ENCODE measurements around the gene IKZF3. TPM values are rescaled to one million over a fixed set of nuclear protein-coding genes. Genes with fewer than 3 reads are reported as not detected.
"Not testable (repeated sequence)": the region's sequence is repeated elsewhere in the genome, so short reads cannot be mapped to it uniquely, and the experiment has no call there.

The IKZF3 gene
- total RNA-seq, 2 donors from 2014 or later = 1.6 TPM

DNA sequence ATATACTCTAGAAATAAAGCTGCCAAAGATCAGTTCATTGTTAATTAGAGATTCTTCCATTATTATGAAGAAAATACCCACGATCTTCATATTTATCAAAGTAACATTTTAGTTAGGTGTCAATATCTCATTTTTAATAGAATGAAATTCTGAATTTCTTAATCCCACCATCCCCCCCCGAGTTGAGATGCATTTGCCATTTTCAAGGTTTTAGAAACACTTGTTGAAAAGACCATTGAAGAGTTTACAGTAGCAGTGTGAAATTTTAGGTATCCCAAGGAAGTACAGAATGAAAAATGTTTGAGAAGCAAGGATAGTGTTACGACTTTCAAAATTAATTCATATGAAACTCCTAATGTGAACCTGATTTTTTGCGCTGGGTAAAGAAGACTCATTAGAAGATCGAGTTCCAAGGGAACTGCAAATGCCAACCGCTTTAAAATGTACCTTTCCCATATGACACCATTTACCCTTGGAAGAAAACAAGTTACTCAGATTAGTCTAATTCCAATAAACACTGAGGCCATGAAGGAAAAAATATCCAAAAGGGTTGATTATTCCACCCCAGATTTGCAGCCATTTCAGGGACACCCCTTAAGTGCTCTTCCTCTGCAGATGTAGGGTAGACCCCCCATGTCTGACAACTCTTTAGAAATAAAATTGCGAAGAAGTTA is 731 bp downstream of the IKZF3 start:
- intact Hi-C loops (cut with DNase I) = no loop called here
- DNase-seq (ENCODE audit: low spot score) = no peak

- intact Hi-C loops (cut with DNase I) = no loop called here
- DNase-seq (ENCODE audit: low spot score) = no peak
Observed at GRCh38 chr17:39861235-39861634, 2.9 kb downstream of the IKZF3 start.

- intact Hi-C loops (cut with DNase I); DNase-seq (ENCODE audit: low spot score): not testable (repeated sequence)
Observed at GRCh38 chr17:39855911-39856649, 8.0 kb downstream of the IKZF3 start.

DNA sequence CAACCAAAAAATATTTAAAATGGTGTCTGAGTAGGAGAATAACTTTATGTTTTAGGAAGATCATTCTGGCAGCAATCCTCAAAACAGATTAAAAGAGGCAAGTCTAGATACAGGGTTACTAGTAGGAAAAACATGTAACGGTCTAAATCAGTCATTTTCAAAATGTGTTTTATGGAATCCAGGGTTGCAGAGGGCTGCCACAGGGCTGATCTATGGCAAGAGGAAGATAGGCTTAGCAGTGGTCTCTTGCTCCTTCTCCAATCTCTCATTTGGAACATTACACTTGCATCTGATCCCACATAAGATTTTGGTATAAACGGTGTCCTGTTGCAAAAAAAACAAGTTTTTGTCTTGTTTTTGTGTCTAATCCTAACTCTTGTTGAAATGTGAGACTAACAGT is 9.2 kb downstream of the IKZF3 start:
- DNase-seq (ENCODE audit: low spot score) = no peak
- intact Hi-C loops (cut with DNase I) = no loop called here

DNA sequence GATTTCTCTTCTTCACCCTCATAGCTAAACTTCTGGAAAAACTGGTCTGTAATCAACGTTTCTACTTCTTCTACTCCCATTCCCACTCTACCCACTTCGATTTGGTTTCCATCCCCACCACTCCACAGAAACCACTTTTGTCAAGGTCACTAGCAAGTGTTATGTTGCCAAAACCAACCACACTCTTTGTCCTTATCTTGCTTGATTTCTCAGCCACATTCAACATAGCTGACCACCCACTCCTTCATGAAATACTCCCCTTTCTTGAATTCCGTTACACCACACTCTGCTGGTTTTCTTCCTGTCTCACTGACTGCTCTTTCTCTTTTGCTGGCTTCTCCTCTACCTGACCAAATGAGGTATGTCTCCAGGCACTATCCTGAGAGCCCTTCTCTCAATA is 11.9 kb downstream of the IKZF3 start:
- DNase-seq (ENCODE audit: low spot score) = no peak
- intact Hi-C loops (cut with DNase I) = no loop called here

GRCh38 chr17:39850186-39850585 is 13.9 kb downstream of the IKZF3 start:
- intact Hi-C loops (cut with DNase I); DNase-seq (ENCODE audit: low spot score): not testable (repeated sequence)

GRCh38 chr17:39848600-39848999 is 15.5 kb downstream of the IKZF3 start:
- intact Hi-C loops (cut with DNase I) = no loop called here
- DNase-seq (ENCODE audit: low spot score) = no peak

GRCh38 chr17:39846205-39846604 is 17.9 kb downstream of the IKZF3 start:
- intact Hi-C loops (cut with DNase I) = no loop called here

GRCh38 chr17:39845052-39845846 is 18.9 kb downstream of the IKZF3 start:
- no peak for DNase-seq (ENCODE audit: low spot score)
- intact Hi-C loops (cut with DNase I) = no loop called here

More at GRCh38 chr17:39846205-39846604, 17.9 kb downstream of the IKZF3 start:
- DNase-seq (ENCODE audit: low spot score) = no peak

GRCh38 chr17:39841134-39841683 is 22.9 kb downstream of the IKZF3 start:
- no peak for DNase-seq (ENCODE audit: low spot score)
- intact Hi-C loops (cut with DNase I) = no loop called here

DNA sequence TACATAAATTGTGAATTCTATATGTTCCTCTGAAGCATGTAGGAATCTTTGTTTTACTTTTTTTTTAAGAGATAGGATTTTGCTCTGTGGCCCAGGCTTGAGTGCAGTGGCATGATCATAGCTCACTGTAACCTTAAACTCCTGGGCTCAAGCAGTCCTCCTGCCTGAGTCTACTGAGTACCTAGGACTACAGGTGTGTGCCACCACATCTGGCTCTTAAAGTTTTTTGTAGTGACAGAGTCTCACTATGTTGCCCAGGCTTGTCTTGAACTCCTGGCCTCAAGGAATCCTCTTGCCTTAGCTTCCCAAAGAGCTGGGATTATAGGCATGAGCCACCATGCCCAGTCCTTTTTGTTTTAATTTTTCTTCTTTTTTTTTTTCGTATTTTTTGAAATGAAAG is 25.3 kb downstream of the IKZF3 start:
- intact Hi-C loops (cut with DNase I) = no loop called here
- DNase-seq (ENCODE audit: low spot score) = no peak

- no peak for DNase-seq (ENCODE audit: low spot score)
- intact Hi-C loops (cut with DNase I) = no loop called here
Observed at GRCh38 chr17:39838057-39838456, 26.1 kb downstream of the IKZF3 start.

GRCh38 chr17:39836117-39836516 is 28.0 kb downstream of the IKZF3 start:
- no peak for DNase-seq (ENCODE audit: low spot score)
- intact Hi-C loops (cut with DNase I) = no loop called here

GRCh38 chr17:39835038-39835786 is 28.9 kb downstream of the IKZF3 start:
- intact Hi-C loops (cut with DNase I) = no loop called here
- no peak for DNase-seq (ENCODE audit: low spot score)

DNA sequence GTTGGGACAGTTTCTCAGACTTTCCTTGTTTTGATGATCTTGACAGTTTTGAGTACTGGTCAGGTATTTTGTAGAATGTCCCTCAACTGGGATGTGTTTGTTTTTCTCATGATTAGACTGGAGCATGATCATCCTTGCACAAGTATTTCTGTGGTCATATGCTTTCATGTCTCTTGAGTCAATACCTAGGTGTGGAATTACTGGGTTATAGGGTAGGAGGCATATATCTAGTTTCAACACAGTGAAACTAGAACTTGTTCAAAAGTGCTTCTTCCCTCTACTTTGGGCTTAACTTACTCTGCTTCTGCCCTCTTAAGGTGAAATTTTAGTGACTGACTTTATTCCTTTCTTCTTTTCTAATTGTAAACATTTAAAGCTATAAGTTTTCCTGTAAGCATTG is 30.1 kb downstream of the IKZF3 start:
- intact Hi-C loops (cut with DNase I) = no loop called here
- no peak for DNase-seq (ENCODE audit: low spot score)

- intact Hi-C loops (cut with DNase I) = no loop called here
- no peak for DNase-seq (ENCODE audit: low spot score)
Observed at GRCh38 chr17:39831588-39831987, 32.5 kb downstream of the IKZF3 start.

GRCh38 chr17:39828443-39828842 is 35.7 kb downstream of the IKZF3 start:
- DNase-seq (ENCODE audit: low spot score) = no peak
- intact Hi-C loops (cut with DNase I) = no loop called here

DNA sequence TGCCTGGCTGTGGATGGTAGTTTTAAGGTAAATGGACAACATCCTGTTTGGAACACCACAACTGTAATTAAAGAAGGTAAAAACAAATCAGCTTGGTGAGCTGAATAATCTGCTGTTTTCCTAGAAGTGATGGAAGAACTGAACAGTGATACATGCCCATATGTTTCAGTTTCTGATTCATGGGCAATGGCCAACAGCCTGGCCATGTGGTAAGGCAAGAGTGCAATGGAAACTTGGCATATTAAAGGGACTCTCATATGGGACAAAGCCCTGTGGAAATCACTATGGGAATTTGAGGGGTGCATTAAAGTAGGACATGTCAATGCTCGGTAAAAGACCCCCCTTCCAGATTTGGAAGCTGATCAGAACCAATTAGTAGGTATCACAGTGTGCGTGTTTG is 37.8 kb downstream of the IKZF3 start:
- no peak for DNase-seq (ENCODE audit: low spot score)
- intact Hi-C loops (cut with DNase I) = no loop called here

GRCh38 chr17:39823407-39824054 is 40.6 kb downstream of the IKZF3 start:
- DNase-seq (ENCODE audit: low spot score) = no peak
- intact Hi-C loops (cut with DNase I) = no loop called here
